ENCODE results near the gene TSPAN18.

DNA sequence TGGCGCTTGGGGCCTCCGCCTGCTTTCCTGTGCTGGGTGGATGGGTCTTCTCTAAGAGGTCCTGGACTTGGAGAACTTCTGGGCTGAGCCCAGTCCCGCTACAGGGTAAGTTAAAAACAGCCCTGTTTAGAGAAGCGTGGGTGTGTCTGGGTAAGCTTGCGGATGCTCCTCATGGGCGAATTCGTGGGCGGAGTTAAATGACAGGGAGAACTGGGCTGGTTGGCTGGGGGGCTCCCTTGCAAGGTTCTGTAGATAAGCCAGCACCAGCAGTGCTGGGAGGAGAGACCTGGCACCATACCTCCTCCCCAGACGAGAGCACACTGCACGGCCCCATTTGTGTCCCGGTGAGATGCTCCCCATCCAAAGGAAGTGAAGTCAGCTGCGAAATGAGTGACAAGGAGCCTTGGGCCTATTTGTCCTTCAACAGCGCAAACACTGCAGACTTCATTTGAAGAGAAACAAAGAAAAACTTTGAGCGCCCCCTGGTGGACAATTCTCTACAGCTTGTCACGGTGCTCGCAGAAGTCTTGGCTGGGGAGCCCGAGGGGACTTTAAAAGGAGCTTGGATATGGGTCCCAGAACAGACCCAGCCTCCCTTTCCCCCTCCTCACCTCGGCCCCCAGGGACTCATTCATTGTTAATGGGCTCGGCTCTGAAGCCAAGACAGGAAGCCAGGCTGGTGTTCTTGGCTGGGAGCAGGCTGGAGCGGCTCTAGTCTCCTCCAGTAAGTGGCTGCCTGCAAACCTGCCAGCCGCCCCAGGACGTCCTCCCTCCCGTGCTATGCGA is 184.5 kb downstream of the TSPAN18 start:
- TF ChIP-seq, protein P1, sequence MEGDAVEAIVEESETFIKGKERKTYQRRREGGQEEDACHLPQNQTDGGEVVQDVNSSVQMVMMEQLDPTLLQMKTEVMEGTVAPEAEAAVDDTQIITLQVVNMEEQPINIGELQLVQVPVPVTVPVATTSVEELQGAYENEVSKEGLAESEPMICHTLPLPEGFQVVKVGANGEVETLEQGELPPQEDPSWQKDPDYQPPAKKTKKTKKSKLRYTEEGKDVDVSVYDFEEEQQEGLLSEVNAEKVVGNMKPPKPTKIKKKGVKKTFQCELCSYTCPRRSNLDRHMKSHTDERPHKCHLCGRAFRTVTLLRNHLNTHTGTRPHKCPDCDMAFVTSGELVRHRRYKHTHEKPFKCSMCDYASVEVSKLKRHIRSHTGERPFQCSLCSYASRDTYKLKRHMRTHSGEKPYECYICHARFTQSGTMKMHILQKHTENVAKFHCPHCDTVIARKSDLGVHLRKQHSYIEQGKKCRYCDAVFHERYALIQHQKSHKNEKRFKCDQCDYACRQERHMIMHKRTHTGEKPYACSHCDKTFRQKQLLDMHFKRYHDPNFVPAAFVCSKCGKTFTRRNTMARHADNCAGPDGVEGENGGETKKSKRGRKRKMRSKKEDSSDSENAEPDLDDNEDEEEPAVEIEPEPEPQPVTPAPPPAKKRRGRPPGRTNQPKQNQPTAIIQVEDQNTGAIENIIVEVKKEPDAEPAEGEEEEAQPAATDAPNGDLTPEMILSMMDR (IDR thresholded peaks at IDR 0.05), result peak; percentile 76 to 82 (median 78)
- no peak for TF ChIP-seq POLR2A (IDR thresholded peaks at IDR 0.05)

Measured in breast epithelium (tissue), 3 donors.